GM19455 (cell line): ENCODE results near the gene TRMT10A.
A peak's percentile ranks its signal among the peaks of the same experiment; 100 is the strongest.

Experiments used
- ATAC-seq: cut with Tn5 transposase; IDR thresholded peaks from one replicate; pipeline ENCODE4 v1.9.1; 2021; ENCODE audit not compliant: unreplicated experiment

The TRMT10A gene, protein sequence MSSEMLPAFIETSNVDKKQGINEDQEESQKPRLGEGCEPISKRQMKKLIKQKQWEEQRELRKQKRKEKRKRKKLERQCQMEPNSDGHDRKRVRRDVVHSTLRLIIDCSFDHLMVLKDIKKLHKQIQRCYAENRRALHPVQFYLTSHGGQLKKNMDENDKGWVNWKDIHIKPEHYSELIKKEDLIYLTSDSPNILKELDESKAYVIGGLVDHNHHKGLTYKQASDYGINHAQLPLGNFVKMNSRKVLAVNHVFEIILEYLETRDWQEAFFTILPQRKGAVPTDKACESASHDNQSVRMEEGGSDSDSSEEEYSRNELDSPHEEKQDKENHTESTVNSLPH

DNA sequence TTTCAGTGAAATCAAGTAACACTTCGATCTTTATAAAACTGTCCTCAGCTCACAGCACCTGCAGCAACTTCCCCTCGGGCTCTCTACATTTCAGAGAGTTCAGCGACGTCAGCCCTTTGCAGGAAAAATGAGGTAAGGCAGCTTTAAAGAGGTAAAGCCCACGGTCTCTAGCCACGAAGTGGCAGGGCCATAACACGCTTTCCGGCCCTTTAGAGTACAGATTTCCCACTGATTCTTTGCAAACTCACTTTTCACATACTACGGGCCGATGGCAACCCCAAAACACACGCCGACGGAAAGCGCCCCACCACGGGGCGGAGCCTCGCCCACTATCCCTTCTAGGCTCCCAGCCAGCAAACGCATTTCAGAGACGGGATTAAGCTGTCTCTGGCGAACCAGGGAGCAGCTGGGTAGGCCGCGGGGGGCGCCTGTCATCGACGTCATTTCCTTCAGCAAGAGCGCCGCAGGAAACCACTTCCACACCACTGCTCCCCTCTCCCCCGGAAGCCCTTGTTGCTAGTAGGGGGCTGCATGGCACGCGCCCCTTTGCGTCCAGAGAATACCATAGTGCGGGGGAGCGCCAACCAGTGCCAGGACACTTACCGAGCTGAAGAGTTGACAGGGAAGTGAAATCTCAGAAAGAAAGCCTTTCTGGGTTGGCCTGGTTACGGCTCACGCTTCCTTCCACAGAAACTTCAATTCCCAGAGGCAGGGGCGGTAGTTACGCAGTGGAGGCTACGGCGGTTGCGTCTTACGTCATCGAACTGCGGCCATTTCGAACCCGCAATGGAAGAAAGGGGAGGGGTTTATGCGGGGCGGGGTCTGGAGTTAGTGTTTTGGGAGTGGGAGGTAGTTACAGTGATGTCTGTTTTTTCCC is at the start of gene TRMT10A:
TRMT10A (minus strand) TSS at position 730 of the 877 bp plus-strand sequence. CDS start 4,701 bp downstream, outside the sequence.
- peak; percentile 96 for ATAC-seq

DNA sequence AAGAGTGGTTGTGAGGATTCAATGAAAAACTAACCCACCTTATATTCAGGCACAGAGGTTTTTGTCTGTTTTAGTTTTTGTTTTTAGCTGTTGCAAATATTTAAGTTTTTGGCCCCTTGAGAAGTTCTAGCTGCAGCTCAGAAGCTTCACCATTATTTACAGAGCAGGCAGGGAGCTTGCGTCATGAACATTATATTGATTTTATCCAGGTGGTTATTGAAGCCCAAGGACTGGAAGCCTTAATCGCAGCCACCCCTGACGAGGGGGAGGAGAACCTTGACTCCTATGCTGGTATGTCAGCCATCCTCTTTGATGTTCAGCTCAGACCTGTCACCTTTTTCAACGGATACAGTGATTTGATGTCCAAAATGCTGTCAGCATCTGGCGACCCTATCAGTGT is 48.9 kb upstream of the TRMT10A start:
- no peak for ATAC-seq

DNA sequence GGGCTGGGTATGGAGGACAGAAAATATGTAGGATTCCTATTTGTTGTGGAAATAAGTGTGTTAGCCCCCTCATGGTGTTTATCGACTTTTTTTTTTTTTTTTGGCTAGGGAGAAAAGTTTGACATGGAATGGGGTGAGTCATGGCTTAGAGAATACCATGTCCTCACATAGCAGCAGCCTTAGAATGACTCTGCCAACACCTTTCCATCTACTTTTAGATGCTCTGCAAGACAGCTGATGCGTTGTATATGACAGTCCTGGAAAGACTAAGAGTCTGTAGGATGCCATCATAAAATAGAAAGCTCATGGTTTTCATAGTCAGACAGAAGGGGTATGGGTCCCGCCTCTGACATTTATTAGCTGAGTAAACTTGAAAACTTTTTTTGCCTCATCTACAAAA is 48.4 kb upstream of the TRMT10A start:
- ATAC-seq = no peak

DNA sequence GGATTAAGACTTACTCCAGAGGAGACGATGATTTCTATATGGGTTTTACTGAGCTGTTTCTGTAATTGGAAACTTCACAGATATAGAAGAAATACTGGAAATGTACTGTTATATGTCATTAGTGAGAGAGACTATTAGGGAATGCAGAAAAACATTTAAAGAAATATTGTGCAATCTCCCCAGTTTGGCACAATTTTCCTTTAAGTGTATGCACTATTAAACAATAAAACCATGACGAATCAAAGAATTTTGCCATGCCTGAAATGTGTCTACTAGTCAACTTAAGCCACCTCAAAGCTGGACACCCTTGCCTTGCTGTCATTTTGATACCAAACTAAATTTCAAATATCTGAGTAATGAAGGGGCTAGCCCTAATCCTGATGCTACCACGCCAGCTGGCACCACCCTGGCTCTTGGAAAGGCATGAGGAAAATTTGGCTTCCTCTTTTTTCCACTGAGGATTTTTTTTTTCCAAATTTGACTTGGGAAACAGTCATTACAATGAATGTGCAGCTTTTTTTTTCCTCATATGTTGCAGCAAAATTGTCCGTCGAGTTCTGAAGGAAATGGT is 46.9 kb upstream of the TRMT10A start:
- ATAC-seq = no peak

DNA sequence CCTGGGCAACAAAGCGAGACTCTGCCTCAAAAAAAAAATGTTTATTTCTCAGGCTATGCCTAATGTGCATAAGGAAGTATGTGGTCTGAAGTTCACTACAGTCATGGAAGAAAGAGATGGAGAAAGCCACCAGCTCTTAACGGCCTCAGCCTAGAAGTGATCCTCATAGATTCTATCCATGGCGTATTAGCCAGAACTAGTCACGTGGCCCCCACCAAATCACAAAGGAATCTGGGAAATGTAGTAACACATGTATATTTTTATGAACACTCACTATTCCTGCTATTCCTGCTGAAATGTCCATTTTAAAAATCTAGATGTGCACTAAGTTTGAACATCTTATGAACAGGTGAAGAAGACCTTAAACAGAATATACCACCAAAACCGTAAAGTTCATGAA is 44.6 kb upstream of the TRMT10A start:
- no peak for ATAC-seq

DNA sequence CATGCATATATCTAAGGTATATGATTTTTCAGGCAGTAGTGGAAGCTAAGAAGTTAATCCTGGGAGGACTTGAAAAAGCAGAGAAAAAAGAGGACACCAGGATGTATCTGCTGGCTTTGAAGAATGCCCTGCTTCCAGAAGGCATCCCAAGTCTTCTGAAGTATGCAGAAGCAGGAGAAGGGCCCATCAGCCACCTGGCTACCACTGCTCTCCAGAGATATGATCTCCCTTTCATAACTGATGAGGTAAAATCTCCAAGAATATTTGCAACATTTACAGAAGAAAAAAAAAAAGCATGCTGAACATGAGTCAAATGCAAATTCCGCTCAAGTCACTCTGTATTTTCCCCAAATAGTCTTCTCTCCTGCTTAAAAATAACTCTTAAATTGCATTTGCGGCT is 42.9 kb upstream of the TRMT10A start:
- no peak for ATAC-seq

DNA sequence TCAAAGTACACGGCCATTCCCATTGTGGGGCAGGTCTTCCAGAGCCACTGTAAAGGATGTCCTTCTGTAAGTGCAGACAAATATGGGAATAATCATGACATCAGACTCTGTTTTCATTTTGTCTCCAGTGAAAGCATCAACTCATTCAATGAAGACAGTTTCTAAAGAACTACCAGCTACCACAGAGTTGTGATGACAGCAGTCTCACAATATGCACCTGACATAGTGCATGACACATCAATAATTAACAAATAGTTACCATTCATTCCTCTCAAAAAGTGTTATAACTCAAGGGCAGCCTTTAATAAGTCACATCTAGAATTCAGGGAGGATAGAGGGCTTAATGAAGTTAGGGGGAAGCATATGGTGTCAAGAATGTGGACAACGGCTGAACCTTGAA is 31.0 kb upstream of the TRMT10A start:
- no peak for ATAC-seq

DNA sequence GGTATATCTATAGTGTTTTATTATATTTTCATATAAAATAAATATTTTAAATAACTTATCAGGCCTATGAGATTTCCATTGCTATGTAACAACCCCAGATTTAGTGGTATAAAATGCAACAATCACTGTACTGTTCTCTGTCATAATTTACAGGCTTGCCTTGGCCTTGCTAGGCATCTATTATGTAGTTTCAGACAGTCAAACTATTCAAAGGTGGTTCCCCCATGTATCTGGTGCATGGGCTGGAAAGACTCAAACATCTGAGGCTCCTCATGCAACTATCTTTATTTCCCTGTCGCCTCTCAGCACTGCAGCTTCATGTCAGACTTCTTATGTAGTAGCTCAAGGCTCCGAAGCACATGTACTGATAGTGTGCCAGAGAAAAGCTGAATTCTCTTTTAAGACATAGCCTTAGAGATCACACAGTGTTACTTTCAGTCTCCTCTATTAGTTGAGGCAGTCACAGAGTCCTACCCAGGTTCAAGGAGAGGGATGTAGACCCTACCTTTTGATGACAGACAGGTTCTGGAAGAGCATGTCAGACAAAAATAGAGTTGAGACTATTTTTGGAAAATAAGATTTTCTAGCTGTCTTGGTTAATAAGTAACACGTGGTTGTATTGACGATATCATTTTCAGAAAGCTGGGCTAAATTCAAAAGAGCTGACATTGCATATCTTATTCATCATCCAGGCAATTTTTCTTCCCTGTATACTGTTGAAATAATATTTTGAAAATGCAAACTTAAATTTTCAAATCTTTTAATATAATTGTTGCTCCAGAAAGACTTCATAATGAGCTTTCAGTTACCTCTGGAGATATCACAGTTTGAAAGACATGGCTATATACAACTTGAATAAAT is 30.2 kb upstream of the TRMT10A start:
- ATAC-seq = no peak

DNA sequence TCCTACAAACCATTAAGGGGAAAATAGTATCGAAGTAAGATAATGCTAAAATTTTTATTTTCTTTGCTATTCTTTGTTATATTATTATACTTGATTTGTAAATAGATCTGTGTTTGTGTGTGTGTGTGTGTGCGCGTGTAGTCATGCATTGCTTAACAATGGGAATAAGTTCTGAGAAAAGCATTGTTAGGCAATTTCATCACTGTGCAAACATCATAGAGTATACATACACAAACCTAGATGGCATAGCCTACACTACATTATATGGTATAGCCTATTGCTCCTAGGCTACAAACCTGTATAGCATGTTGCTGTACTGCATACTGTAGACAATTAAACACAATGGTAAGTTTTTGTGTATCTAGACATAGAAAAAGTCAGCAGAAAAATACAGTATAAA is 27.9 kb upstream of the TRMT10A start:
- no peak for ATAC-seq

DNA sequence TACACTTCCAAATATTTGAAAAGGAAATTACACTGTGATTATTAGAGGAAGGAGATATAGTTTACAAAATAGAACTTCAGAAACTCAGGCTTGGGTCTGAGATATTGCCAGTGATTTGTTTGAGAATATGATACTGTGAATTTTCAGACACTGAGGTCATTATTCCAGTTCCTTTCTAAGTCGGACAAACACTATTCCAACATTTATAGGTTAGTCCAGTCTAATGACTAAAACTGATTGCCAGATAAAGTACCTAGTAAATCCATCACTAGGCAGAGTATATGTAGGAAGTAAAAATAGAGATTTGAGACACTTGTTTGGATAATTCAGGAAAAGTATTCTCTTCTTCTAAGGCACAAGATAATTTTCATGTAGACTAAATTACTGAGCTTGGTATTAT is 24.0 kb upstream of the TRMT10A start:
- ATAC-seq = no peak

DNA sequence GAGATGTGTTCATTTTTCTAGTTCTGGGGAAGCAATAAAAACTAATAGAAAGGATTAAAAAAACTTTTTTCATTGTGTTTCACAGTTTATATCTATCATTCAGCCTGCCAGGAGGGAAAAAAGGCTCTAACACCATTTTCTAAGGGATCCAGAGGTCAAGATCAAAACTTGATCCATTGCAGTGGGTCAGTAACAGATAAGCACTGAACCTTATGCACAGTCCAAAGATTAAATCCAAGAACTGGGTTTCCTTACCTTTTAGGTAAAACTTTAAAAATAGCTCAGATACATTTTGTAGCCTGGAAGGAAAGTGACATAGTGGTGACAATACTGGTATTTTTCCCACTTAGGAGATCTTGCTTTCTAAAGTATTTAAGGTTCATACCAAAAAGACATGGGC is 23.5 kb upstream of the TRMT10A start:
- no peak for ATAC-seq

DNA sequence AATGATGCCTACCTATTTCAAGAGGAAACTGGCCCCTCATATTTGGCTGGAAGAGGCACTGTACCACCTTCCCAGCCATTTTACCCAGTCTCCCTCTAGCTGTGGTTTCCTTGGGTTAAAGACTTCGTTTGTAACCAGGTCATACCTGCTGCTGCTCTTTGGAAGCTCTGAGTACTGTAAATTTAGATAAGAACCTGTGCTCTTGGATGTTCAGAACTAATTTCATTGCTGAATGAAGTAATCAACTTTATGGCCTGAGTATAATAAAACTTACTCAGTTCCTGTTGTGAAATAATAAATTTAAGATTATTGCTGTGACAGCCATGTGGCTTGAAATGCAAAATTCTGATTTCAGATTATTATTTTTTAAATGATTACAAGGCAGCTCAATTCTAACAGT is 23.0 kb upstream of the TRMT10A start:
- ATAC-seq = no peak

DNA sequence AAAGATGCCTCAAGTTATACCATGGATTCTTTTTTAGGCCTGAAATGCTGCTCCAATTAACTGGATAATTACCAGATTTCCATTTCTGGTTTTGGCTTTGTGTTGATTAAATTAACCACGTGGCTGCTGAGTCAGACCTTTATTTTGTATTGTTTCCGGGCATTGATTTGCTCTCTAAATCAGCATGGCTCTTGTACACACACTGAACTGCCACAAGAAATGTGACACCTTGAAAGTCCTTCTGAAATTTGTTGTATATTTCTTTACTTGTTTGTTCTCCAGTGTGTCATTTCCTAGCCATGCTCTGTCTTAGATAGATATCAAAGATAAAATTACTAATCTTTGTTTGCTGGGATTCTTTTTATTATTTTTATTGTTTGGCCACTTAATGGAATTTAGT is 22.5 kb upstream of the TRMT10A start:
- ATAC-seq = no peak

DNA sequence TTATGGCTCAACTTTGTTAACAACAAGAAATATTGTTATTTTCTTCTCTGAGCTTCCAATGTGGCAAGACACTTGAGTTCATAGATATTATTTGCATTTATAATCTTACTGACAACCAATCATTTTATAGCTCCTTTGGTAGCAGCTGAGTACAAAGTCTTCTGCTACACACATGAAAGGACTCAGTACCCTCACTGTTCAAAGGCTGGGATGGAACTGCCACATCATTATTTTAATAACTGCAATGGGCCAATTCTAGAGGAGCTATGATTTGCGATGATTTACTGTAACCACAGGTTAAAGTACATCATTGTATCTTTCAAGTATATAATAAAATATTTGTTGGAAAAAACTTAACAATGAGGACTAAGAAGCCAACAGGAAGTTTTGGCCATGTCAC is 21.7 kb upstream of the TRMT10A start:
- ATAC-seq = no peak

DNA sequence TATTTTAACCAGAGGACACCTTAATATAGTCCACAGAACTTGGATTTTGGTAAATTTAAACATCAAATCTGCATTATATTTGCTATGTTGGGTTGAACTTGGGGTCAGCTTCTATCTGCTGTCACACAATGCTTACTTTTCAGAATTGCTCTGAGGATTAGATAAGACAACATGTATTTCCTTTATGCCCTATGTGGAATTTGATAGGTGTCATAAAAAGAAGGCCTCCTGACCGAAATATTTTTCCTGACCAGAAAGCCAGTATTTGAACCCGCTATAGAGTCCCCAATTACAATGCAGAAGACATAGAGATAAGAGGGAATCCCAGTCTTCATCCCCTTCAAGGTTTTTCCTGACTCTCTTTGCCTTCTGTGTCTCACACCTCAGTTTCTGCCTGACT is 14.9 kb upstream of the TRMT10A start:
- ATAC-seq = no peak

DNA sequence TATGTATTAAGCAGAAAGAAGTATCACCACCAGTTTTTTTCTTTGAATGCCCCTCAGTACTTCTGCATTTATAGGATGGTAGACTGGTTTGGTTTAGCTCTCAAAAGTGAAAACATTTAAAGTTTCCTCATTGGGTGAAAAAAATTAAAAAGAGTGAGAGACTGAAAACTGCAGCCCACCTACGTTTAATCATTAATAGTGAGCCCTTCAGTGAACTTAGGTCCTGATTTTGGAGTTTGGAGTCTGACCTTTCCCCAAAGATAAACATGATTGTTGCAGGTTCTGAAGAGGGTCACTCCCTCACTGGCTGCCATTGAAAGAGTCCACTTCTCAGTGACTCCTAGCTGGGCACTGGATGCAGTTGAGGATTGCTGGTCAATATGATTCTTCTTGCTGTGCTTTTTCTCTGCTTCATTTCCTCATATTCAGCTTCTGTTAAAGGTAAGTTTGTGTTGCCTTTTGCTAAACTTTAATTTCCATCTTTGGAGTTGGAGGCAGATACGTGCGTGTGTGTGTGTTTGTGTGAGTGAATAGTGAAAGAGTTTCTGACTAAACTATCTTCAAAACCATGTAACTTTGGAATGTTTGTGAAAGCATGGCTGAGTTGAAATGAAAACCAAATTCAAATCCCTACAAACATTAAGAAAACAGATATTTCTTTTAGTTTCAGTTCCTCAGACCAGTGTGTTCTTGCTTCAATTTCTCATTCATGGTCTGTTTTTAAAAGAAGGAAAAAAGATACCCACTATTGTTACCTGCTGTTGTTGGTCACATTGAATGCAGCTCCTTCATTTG is 10.9 kb upstream of the TRMT10A start, which contains the start of gene MTTP:
MTTP (plus strand) TSS at position 295 of the 795 bp plus-strand sequence; CDS start at position 381, 86 bp downstream.
- peak; percentile 56 for ATAC-seq

DNA sequence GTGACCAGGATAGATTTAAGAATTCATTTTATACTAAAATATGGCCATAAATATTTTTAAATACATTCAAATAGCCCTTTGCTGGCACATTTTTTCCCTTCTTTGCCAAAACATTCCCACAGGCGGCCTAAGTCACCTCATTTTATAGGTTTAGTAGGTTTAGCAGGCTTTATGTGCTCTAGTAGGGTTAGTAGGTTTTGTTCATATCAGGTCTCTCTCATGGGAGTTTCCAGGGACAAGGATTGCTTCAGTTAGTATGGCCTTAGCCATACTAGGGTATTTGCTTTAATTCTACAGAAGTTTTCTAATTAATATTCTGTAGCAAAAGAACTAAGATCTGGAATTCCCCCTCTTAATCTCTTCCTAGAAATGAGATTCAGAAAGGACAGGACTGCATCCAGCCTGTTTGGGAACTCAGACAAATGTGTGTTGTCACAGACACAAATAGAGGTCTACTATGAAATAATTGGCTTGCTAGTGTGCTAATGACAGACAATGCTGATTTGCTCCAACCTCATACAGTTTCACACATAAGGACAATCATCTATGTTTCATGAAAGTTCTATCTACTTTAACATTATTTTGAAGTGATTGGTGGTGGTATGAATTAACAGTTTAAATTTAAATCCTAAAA is 10.0 kb upstream of the TRMT10A start:
- ATAC-seq = no peak

DNA sequence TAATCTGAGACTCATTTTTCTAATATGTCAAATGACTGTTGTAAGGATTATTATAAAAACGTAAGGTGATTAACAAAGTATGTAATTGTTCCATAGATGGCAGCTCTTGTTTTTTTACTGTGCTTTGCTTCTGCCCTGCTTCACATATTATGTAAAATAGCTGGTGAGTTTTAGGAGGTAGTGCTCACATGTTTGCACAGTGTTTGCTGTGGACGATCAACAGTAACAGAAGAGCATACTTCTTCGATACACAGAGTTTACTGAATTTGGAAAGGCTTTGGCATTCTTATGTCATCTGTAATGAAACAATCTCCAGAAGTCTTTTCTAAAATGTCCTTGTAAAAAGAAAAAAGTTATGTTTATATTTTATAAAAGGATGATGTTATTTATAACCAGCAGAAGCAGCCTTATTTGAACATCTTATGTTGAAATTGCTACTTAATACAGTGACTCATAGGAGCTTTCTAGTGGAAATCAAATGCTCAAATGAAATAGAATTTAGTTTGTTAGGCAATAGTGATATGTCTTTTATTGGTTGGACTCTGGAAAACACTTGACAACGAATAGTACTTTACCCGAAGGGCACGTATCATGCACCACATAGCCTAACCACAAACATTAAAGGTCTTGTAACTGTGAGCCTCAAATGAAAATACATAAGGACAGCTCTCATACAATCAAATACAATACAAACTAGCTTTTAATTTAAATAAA is 8.8 kb upstream of the TRMT10A start:
- ATAC-seq = no peak

DNA sequence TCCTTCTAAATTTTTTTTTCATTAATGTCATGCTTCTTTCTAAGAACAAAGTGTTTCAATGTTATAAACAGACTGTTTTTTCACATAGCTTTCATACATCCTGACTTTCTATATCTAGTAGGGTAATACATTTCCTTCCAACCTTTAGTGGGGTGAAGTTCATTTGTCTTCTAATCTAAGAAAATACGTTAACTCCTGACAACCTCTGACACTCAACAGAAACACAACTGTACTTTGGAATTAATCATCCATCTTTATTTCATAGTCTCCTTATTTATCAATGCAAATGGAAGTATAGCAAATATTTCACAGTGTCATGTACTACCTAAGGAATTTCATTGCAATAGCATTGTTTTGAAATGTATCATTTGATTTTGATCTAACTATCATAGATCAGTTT is 8.0 kb upstream of the TRMT10A start:
- ATAC-seq = no peak
